Colonic mucosa (tissue), 4 donors: Measurements from ENCODE around the gene PHKB. TPM values are rescaled to one million over a fixed set of nuclear protein-coding genes. Genes with fewer than 3 reads are reported as not detected.

Experiments
- DNase-seq: peaks from one replicate; pipeline ENCODE4 v3.0.0-alpha.2; 2020
- H3K27ac ChIP-seq: fragments of 200-600 bp; one replicate; pipeline ENCODE4 v1.8.0; 2021
- H3K27me3 ChIP-seq: fragments of 200-600 bp; one replicate; pipeline ENCODE4 v1.8.0; 2021
- H3K36me3 ChIP-seq: fragments of 200-600 bp; one replicate; pipeline ENCODE4 v1.8.0; 2021
- H3K4me1 ChIP-seq: fragments of 200-600 bp; one replicate; pipeline ENCODE4 v1.8.0; 2021; ENCODE audit warnings: mild to moderate bottlenecking
- H3K4me3 ChIP-seq: fragments of 200-600 bp; one replicate; pipeline ENCODE4 v1.8.0; 2021
- H3K9ac ChIP-seq, 2 donors: one replicate each; pipeline ENCODE4 v1.7.0; 2013; ENCODE audit warnings: control low read depth in 2 of 2, low read depth in 2 of 2, low read length in 2 of 2
- H3K9me3 ChIP-seq: fragments of 200-600 bp; one replicate; pipeline ENCODE4 v1.8.0; 2021
- CTCF ChIP-seq: fragments of 200-600 bp; IDR thresholded peaks from one replicate; pipeline ENCODE4 v1.8.0; 2022; ENCODE audit warnings: antibody characterized with exemption, mild to moderate bottlenecking
- intact Hi-C: fragments of 100-400 bp; cut with DNase I; formaldehyde crosslinking; loops from one replicate; pipeline ENCODE4 v1.14.1; 2022
- total RNA-seq, 2 donors: library from RNA; stranded (reverse); fragmentation: NEBNext Ultra II Directional in 1 of 2; extraction: Animal tissue kit (Norgen Biotek cat#: 25700) in 1 of 2; gene quantifications; one replicate each; pipeline ENCODE4 v1.2.1, GENCODE V29; 2021
- donor health status: healthy.
- donor health status: DM: no; HTN: no; CAD: no.
- donor health status: DM: no; HTN: no; CAD: no.

PHKB gene
- total RNA-seq, 2 donors from 2014 or later: 74.9 to 80.6 TPM

- Histone ChIP-seq H3K36me3 (no peaks in the 10 kb centered on the region), H3K27me3 (no peaks in the 10 kb centered on the region), H3K4me1 (no peaks in the 10 kb centered on the region), H3K27ac (no peak overlapping the region), H3K9ac (no peak overlapping the region), H3K4me3 (no peak overlapping the region), H3K9me3 (no peaks in the 10 kb centered on the region)
- intact Hi-C loops: no loop called here
- TF ChIP-seq CTCF: no peak
- DNase-seq: no peak
Measured at GRCh38 chr16:47578033-47578432, 116.9 kb downstream of the PHKB start.

GRCh38 chr16:47578573-47578972 is 117.4 kb downstream of the PHKB start:
- DNase-seq: no peak
- Histone ChIP-seq H3K36me3 (no peaks in the 10 kb centered on the region), H3K4me1 (no peaks in the 10 kb centered on the region), H3K27me3 (no peaks in the 10 kb centered on the region), H3K9me3 (no peaks in the 10 kb centered on the region), H3K27ac (no peak overlapping the region), H3K9ac (no peak overlapping the region), H3K4me3 (no peak overlapping the region)
- no peak for TF ChIP-seq CTCF
- intact Hi-C loops: no loop called here

GRCh38 chr16:47581114-47581513 is 120.0 kb downstream of the PHKB start:
- no peak for DNase-seq
- no peaks in the 10 kb centered on the region for H3K4me1 ChIP-seq
- no peak overlapping the region for H3K9ac ChIP-seq
- no peak overlapping the region for H3K27ac ChIP-seq
- intact Hi-C loops: no loop called here
- H3K27me3 ChIP-seq: no peaks in the 10 kb centered on the region
- H3K36me3 ChIP-seq: no peaks in the 10 kb centered on the region
- no peaks in the 10 kb centered on the region for H3K9me3 ChIP-seq
- H3K4me3 ChIP-seq: no peak overlapping the region
- TF ChIP-seq CTCF: no peak

GRCh38 chr16:47584464-47585225 is 123.5 kb downstream of the PHKB start:
- Histone ChIP-seq H3K9me3 (no peaks in the 10 kb centered on the region), H3K27me3 (no peaks in the 10 kb centered on the region), H3K27ac (no peak overlapping the region), H3K4me1 (no peaks in the 10 kb centered on the region), H3K9ac (no peak overlapping the region), H3K4me3 (no peak overlapping the region), H3K36me3 (no peaks in the 10 kb centered on the region)
- no peak for DNase-seq
- intact Hi-C loops: no loop called here
- TF ChIP-seq CTCF: no peak

GRCh38 chr16:47586121-47586520 is 125.0 kb downstream of the PHKB start:
- Histone ChIP-seq H3K9me3 (no peaks in the 10 kb centered on the region), H3K9ac (no peak overlapping the region), H3K4me1 (no peaks in the 10 kb centered on the region), H3K4me3 (no peak overlapping the region), H3K36me3 (no peaks in the 10 kb centered on the region), H3K27me3 (no peaks in the 10 kb centered on the region), H3K27ac (no peak overlapping the region)
- DNase-seq: no peak
- no peak for TF ChIP-seq CTCF
- intact Hi-C loops: no loop called here
